Liver (tissue), 9 donors: ENCODE results near the gene TH. TPM values are rescaled to one million over a fixed set of nuclear protein-coding genes. Genes with fewer than 3 reads are reported as not detected.

Experiments
- DNase-seq: peaks from one replicate; pipeline ENCODE4 v3.0.0-alpha.2; 2017; ENCODE audit warnings: low spot score
- H3K27ac ChIP-seq, 2 donors: one replicate each; pipeline ENCODE4 v1.7.0; 2013; ENCODE audit warnings: inconsistent platforms in 2 of 2, low read length in 2 of 2, control low read depth in 1 of 2, low read depth in 1 of 2, mild to moderate bottlenecking in 1 of 2
- H3K27me3 ChIP-seq, 4 donors: one replicate each; pipeline versions ENCODE4 v1.6.1 to v1.7.0; 2013; ENCODE audit warnings: low read length in 3 of 4, inconsistent platforms in 1 of 4, mild to moderate bottlenecking in 1 of 4, moderate library complexity in 1 of 4; ENCODE audit not compliant: control insufficient read depth in 4 of 4, insufficient read depth in 4 of 4
- H3K36me3 ChIP-seq, 4 donors: one replicate each; pipeline versions ENCODE4 v1.6.1 to v1.7.0; 2013; ENCODE audit warnings: low read length in 3 of 4, mild to moderate bottlenecking in 3 of 4, low read depth in 1 of 4, moderate library complexity in 1 of 4; ENCODE audit not compliant: control insufficient read depth in 4 of 4, insufficient read depth in 3 of 4
- H3K4me1 ChIP-seq, 4 donors: one replicate each; pipeline versions ENCODE4 v1.6.1 to v1.7.0; 2013; ENCODE audit warnings: low read length in 3 of 4, mild to moderate bottlenecking in 3 of 4, moderate library complexity in 1 of 4; ENCODE audit not compliant: control insufficient read depth in 4 of 4, insufficient read depth in 4 of 4
- H3K4me3 ChIP-seq, 3 donors: one replicate each; pipeline versions ENCODE4 v1.6.1 to v1.7.0; 2013; ENCODE audit warnings: low read length in 3 of 3, control low read depth in 1 of 3, low read depth in 1 of 3, mild to moderate bottlenecking in 1 of 3
- H3K9ac ChIP-seq, 2 donors: one replicate each; pipeline ENCODE4 v1.7.0; 2013; ENCODE audit warnings: low read length in 2 of 2, mild to moderate bottlenecking in 2 of 2, moderate library complexity in 2 of 2, control low read depth in 1 of 2, low read depth in 1 of 2
- H3K9me3 ChIP-seq, 4 donors: one replicate each; pipeline versions ENCODE4 v1.6.1 to v1.7.0; 2013; ENCODE audit warnings: low read length in 3 of 4; ENCODE audit not compliant: control insufficient read depth in 4 of 4
- EGR1 ChIP-seq, 2 donors: IDR thresholded peaks; 2 replicates each; pipeline ENCODE4 v1.6.1; 2016 to 2018; ENCODE audit warnings: antibody characterized with exemption in 2 of 2, low read depth in 2 of 2
- FOXA1 ChIP-seq: IDR thresholded peaks from 2 replicates; pipeline ENCODE4 v1.6.1; 2016; ENCODE audit warnings: antibody characterized with exemption
- GABPA ChIP-seq, 2 donors: IDR thresholded peaks in 1 of 2; conservative IDR thresholded peaks in 1 of 2; 2 replicates each; pipeline ENCODE4 v1.6.1; 2016; ENCODE audit warnings: antibody characterized with exemption in 2 of 2, mild to moderate bottlenecking in 1 of 2, moderate library complexity in 1 of 2
- HNF4A ChIP-seq, 2 donors: conservative IDR thresholded peaks; 2 replicates each; pipeline ENCODE4 v1.6.1; 2016; ENCODE audit warnings: antibody characterized with exemption in 2 of 2, mild to moderate bottlenecking in 2 of 2
- HNF4G ChIP-seq: IDR thresholded peaks from 2 replicates; pipeline ENCODE4 v1.6.1; 2016; ENCODE audit warnings: antibody characterized with exemption
- JUND ChIP-seq, 2 donors: IDR thresholded peaks; 2 replicates each; pipeline ENCODE4 v1.6.1; 2016; ENCODE audit warnings: antibody characterized with exemption in 2 of 2
- NR2F2 ChIP-seq: IDR thresholded peaks from 2 replicates; pipeline ENCODE4 v1.6.1; 2016; ENCODE audit warnings: antibody characterized with exemption
- RAD21 ChIP-seq, 2 donors: IDR thresholded peaks; 2 replicates each; pipeline ENCODE4 v1.6.1; 2016; ENCODE audit warnings: antibody characterized with exemption in 2 of 2, mild to moderate bottlenecking in 2 of 2
- RXRA ChIP-seq, 2 donors: IDR thresholded peaks; 2 replicates each; pipeline ENCODE4 v1.6.1; 2017 to 2018; ENCODE audit warnings: antibody characterized with exemption in 2 of 2, mild to moderate bottlenecking in 1 of 2
- SP1 ChIP-seq: IDR thresholded peaks from 2 replicates; pipeline ENCODE4 v1.6.1; 2018; ENCODE audit warnings: antibody characterized with exemption, mild to moderate bottlenecking
- TAF1 ChIP-seq: conservative IDR thresholded peaks from 2 replicates; pipeline ENCODE4 v1.6.1; 2016; ENCODE audit warnings: antibody characterized with exemption, mild to moderate bottlenecking
- YY1 ChIP-seq: IDR thresholded peaks from 2 replicates; pipeline ENCODE4 v1.6.1; 2016; ENCODE audit warnings: antibody characterized with exemption, mild to moderate bottlenecking
- WGBS: extraction: QIAGEN DNeasy Blood & Tissue Kit; methylation state at CpG from one replicate; pipeline ENCODE4 v1.1.7; 2013; 5-methylcytosine and 5-hydroxymethylcytosine counted together
- polyA plus RNA-seq, 2 donors: library from polyadenylated mRNA; stranded (reverse) in 1 of 2; unstranded in 1 of 2; fragments of 200-250 nt in 1 of 2; fragments of >200 nt in 1 of 2; fragmentation: Nextera tagmentation in 1 of 2; extraction: Ambion mirVana in 1 of 2; gene quantifications; one replicate each; pipeline versions ENCODE4 v1.2.1 to v1.2.3, GENCODE V29; 2013 to 2015
- total RNA-seq, 2 donors: library from RNA; depleted of rRNA; stranded (reverse); fragments of >200 nt; gene quantifications; one replicate each; pipeline ENCODE4 v1.2.3, GENCODE V29; 2014
- TF ChIP-seq, protein P1 (sequence below): IDR thresholded peaks from 2 replicates; pipeline ENCODE4 v1.6.1; 2016; ENCODE audit warnings: antibody characterized with exemption
- TF ChIP-seq, protein P2 (sequence below): IDR thresholded peaks from 2 replicates; pipeline ENCODE4 v1.6.1; 2016; ENCODE audit warnings: antibody characterized with exemption, mild to moderate bottlenecking
- TF ChIP-seq, protein P3 (sequence below): IDR thresholded peaks from 2 replicates; pipeline ENCODE4 v1.6.1; 2016; ENCODE audit warnings: antibody characterized with exemption
- donor health status: healthy.
- donor health status: healthy.
- donor health status: healthy.
- donor health status: healthy.
- donor health status: healthy.

TH gene
- total and polyA plus RNA-seq, 4 donors = 0.13 to 0.24 TPM; not detected in 2

DNA sequence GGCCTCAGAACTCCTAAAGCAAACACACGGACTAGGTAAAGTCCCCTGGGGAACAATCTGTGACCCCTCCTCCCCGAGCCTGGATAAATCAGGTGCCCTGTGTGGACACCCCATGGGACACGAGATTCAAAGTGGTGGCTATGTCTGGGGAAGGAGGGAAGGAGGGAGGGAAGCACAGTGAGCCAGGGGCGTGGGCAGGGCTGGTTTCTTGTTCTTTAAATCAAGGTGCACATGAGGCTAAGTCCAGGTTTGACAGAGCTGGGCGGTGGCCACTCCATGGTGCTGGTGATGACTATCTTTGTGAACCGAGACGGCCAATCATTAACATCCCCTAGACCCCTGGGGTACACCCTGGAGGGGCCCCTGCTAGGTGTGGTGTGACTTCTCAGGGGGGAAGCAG is 20.3 kb upstream of the TH start (continued):
- TF ChIP-seq SP1 (no peak), HNF4G (no peak), EGR1 (IDR thresholded peaks at IDR 0.05; ENCODE audit: low read depth in 2 of 2) (no peak), RAD21 (IDR thresholded peaks at IDR 0.05) (no peak), RXRA (IDR thresholded peaks at IDR 0.05) (no peak), HNF4A (conservative IDR thresholded peaks at IDR 0.05) (no peak), GABPA (IDR thresholded peaks at IDR 0.05 in 1 of 2, conservative IDR thresholded peaks at IDR 0.05 in 1 of 2) (no peak)
- TF ChIP-seq, protein P1, sequence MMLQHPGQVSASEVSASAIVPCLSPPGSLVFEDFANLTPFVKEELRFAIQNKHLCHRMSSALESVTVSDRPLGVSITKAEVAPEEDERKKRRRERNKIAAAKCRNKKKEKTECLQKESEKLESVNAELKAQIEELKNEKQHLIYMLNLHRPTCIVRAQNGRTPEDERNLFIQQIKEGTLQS = no peak

DNA sequence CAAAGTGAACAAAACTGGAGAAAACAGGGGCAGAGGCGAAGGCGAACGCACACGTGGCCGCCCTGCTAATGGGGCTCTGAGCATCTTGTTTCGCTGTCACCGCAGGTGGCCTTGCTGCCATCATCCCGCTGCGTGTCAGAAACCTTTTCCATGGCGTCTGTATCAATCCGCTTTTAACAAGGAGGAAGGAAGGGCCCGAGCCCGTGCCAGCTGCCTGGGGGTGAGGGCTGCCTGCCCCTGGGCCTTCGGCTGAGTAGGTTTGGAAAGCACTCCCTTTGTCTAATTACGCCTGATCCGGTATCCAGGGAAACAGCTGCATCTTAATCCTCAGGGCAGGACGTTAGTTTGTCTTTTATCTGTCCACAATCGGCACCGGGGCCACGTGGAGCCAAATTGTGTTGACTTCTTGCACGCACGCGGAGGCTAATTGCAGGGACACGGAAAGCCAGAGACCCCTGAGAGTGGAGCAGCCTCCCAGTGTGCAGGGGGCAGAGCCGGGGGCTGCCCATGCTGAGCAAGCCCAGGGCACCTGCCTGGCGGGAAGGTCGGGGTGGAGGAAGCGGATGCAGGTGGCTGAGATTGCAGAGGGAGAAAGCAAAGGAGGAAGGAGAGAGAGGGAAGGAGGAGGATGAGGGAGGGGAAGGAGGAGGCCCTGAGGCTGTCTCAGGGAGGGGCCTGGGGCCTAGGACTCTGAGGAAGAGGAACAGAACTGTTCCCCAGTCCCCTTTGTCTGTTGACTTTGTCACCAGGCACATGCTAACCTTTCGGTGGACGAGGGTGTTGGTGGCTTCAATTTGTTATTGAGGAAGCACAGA is 19.2 kb upstream of the TH start:
- 44% methylated on average over 30 of the region's 30 CpGs for WGBS
- DNase-seq = no peak
- Histone ChIP-seq H3K4me1 (no peaks in the 10 kb centered on the region), H3K9ac (no peak overlapping the region), H3K27ac (no peak overlapping the region), H3K27me3 (peaks cover 0 to 5% (median 2%) of the 10 kb centered on the region in 4 donors), H3K9me3 (no peaks in the 10 kb centered on the region), H3K36me3 (no peaks in the 10 kb centered on the region), H3K4me3 (no peak overlapping the region)
- TF ChIP-seq, protein P2, sequence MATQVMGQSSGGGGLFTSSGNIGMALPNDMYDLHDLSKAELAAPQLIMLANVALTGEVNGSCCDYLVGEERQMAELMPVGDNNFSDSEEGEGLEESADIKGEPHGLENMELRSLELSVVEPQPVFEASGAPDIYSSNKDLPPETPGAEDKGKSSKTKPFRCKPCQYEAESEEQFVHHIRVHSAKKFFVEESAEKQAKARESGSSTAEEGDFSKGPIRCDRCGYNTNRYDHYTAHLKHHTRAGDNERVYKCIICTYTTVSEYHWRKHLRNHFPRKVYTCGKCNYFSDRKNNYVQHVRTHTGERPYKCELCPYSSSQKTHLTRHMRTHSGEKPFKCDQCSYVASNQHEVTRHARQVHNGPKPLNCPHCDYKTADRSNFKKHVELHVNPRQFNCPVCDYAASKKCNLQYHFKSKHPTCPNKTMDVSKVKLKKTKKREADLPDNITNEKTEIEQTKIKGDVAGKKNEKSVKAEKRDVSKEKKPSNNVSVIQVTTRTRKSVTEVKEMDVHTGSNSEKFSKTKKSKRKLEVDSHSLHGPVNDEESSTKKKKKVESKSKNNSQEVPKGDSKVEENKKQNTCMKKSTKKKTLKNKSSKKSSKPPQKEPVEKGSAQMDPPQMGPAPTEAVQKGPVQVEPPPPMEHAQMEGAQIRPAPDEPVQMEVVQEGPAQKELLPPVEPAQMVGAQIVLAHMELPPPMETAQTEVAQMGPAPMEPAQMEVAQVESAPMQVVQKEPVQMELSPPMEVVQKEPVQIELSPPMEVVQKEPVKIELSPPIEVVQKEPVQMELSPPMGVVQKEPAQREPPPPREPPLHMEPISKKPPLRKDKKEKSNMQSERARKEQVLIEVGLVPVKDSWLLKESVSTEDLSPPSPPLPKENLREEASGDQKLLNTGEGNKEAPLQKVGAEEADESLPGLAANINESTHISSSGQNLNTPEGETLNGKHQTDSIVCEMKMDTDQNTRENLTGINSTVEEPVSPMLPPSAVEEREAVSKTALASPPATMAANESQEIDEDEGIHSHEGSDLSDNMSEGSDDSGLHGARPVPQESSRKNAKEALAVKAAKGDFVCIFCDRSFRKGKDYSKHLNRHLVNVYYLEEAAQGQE = no peak
- TF ChIP-seq HNF4G (no peak), RAD21 (IDR thresholded peaks at IDR 0.05) (no peak), EGR1 (IDR thresholded peaks at IDR 0.05; ENCODE audit: low read depth in 2 of 2) (no peak), JUND (IDR thresholded peaks at IDR 0.05) (no peak), FOXA1 (no peak), HNF4A (conservative IDR thresholded peaks at IDR 0.05) (no peak), GABPA (IDR thresholded peaks at IDR 0.05 in 1 of 2, conservative IDR thresholded peaks at IDR 0.05 in 1 of 2) (no peak), RXRA (IDR thresholded peaks at IDR 0.05) (no peak)
- TF ChIP-seq, protein P1 = no peak

DNA sequence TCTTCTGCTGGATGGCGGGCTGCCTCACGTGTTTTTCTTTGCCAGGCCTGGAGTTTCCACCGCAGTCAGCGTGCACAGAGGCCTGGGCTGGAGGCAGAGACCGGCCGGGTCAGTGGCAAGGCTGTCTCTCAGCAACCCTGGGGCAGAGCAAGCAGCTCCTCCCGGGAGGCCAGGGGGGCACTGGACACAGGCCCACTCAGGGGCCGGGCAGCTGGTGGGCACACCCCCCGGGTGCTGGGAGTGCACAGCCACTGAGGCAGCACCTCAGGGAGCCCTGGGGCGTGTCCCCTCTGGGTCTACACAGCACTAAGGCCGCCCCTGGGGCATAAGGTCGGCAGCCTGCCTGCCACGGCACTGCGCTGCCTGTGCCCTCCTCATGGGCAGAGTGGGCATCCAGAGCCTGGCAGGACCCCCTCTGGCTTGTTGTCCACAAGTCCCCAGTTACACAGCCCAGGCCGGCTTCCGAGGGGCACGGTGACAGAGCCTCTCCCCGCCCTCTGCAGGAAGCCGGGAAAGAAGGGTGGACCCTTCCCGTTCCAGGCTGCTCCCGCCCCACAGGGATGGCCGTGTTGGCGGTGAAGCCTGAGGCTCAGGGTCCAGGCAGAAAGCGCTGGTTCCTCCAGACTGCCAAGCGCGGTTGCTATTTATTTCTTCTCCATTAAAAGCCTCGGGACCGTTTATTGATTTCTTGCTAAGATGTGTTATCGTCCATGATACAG is 18.5 kb upstream of the TH start:
- no peaks in the 10 kb centered on the region for H3K9me3 ChIP-seq
- H3K4me3 ChIP-seq = no peak overlapping the region
- H3K4me1 ChIP-seq = no peaks in the 10 kb centered on the region
- peaks cover 0 to 5% (median under 1%) of the 10 kb centered on the region in 4 donors for H3K27me3 ChIP-seq
- no peak overlapping the region for H3K27ac ChIP-seq
- no peak for DNase-seq
- H3K36me3 ChIP-seq = no peaks in the 10 kb centered on the region
- H3K9ac ChIP-seq = no peak overlapping the region
- 64% methylated on average over 29 of the region's 29 CpGs for WGBS
- no peak for TF ChIP-seq HNF4G
- TF ChIP-seq JUND (IDR thresholded peaks at IDR 0.05) = no peak
- TF ChIP-seq TAF1 = no peak
- no peak for TF ChIP-seq EGR1 (IDR thresholded peaks at IDR 0.05; ENCODE audit: low read depth in 2 of 2)
- TF ChIP-seq, protein P3, sequence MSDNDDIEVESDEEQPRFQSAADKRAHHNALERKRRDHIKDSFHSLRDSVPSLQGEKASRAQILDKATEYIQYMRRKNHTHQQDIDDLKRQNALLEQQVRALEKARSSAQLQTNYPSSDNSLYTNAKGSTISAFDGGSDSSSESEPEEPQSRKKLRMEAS = no peak
- TF ChIP-seq, protein P2 = no peak
- TF ChIP-seq HNF4A (conservative IDR thresholded peaks at IDR 0.05) = no peak
- no peak for TF ChIP-seq YY1
- TF ChIP-seq GABPA (IDR thresholded peaks at IDR 0.05 in 1 of 2, conservative IDR thresholded peaks at IDR 0.05 in 1 of 2) = no peak
- TF ChIP-seq, protein P1 = no peak
- no peak for TF ChIP-seq NR2F2
- no peak for TF ChIP-seq RXRA (IDR thresholded peaks at IDR 0.05)
- no peak for TF ChIP-seq FOXA1
